Peyer's patch (tissue), 4 donors: ENCODE results near the gene MAP3K6.

Source experiments
- CTCF ChIP-seq, 6 experiments: fragments of 450-650 bp in 4 of 6; fragments of 200-600 bp in 2 of 6; sonication (generic) in 1 of 6; IDR thresholded peaks; one replicate each; pipeline ENCODE4 v1.5.1; 2017 to 2019; ENCODE audit warnings: antibody characterized with exemption in 6 of 6, mild to moderate bottlenecking in 3 of 6, moderate library complexity in 1 of 6
- POLR2A ChIP-seq, 2 donors: fragments of 450-650 bp; IDR thresholded peaks; one replicate each; pipeline ENCODE4 v1.5.1; 2017; ENCODE audit warnings: antibody characterized with exemption in 2 of 2, mild to moderate bottlenecking in 2 of 2, moderate library complexity in 2 of 2

GRCh38 chr1:27380224-27380623, 13.5 kb upstream of the MAP3K6 start:
- TF ChIP-seq CTCF (IDR thresholded peaks at IDR 0.05) (no peak), POLR2A (IDR thresholded peaks at IDR 0.05) (no peak)
